ENCODE data around the gene LDB3.

LDB3 gene

GRCh38 chr10:86779220-86780017, 111.1 kb downstream of the LDB3 start:
- DNase-seq (no peak), ATAC-seq (ENCODE audit: insufficient read depth, low read depth) (no peak)
- no peak overlapping the region for H3K9ac ChIP-seq (ENCODE audit: low read depth, low read length)
- no peaks in the 10 kb centered on the region for H4K20me1 ChIP-seq (ENCODE audit: insufficient read depth, low read length)
- H3K4me1 ChIP-seq (ENCODE audit: insufficient read depth, low read length): no peaks in the 10 kb centered on the region
- H3K27me3 ChIP-seq (ENCODE audit: insufficient read depth, low read length, poor library complexity): no peaks in the 10 kb centered on the region
- H3K36me3 ChIP-seq (ENCODE audit: insufficient read depth, low read length): no peaks in the 10 kb centered on the region
- H3K4me3 ChIP-seq (ENCODE audit: low read depth in 1 of 2, low read length in 2 of 2): no peak overlapping the region
- H3K9me3 ChIP-seq (ENCODE audit: insufficient read depth, low read length, severe bottlenecking): no peaks in the 10 kb centered on the region
- no peak overlapping the region for H3K4me2 ChIP-seq (ENCODE audit: insufficient read depth, low read length)
- no peak overlapping the region for H2AFZ ChIP-seq (ENCODE audit: low read depth, low read length)
- peaks cover 31% of the 10 kb centered on the region for H3K79me2 ChIP-seq (ENCODE audit: insufficient read depth, low read length)
- no peak for TF ChIP-seq CTCF (IDR thresholded peaks at IDR 0.05; ENCODE audit: borderline replicate concordance, extremely low read depth, low read length, poor library complexity, severe bottlenecking)
- no peak overlapping the region for H3K27ac ChIP-seq (ENCODE audit: low read length)

DNA sequence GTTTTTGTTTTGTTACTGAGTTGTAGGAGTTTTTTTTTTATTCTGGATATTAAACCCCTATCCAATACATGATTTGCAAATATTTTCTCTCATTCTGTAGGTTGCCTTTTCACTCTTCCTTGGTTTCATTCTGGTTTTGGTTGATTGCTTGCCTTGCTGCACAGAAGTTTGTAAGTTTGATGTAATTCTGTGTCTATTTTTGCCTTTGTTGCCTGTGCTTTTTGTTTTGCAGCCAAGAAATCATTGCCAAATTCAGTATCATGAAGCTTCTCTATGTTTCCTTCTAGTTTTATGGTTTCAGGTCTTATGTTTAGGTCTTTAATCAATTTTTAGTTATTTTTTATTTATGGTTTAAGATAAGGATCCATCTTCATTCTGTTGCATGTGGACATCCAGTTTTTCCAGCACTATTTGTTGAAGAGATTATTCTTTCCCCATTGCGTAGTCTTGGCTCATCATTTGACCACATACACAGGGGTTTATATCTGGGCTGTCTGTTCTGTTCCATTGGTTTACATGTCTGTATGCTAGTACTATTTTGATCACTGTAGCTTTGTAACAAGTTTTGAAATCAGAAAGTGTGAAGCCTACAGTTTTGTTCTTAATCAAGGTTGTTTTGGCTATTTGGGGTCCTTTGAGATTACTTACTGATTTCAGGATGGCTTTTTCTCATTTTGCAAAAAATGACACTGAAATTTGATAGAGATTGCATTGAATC, 114.5 kb downstream of the LDB3 start:
- H3K27me3 ChIP-seq (ENCODE audit: insufficient read depth, low read length, poor library complexity): no peaks in the 10 kb centered on the region
- H2AFZ ChIP-seq (ENCODE audit: low read depth, low read length): no peak overlapping the region
- H3K9ac ChIP-seq (ENCODE audit: low read depth, low read length): no peak overlapping the region
- H3K36me3 ChIP-seq (ENCODE audit: insufficient read depth, low read length): no peaks in the 10 kb centered on the region
- no peak for DNase-seq
- H3K4me2 ChIP-seq (ENCODE audit: insufficient read depth, low read length): no peak overlapping the region
- peaks cover 42% of the 10 kb centered on the region for H3K79me2 ChIP-seq (ENCODE audit: insufficient read depth, low read length)
- ATAC-seq (ENCODE audit: insufficient read depth, low read depth): no peak
- no peak overlapping the region for H3K27ac ChIP-seq (ENCODE audit: low read length)
- TF ChIP-seq EZH2 (IDR thresholded peaks at IDR 0.05; ENCODE audit: borderline replicate concordance, low read depth, low read length, severe bottlenecking) (no peak), CTCF (IDR thresholded peaks at IDR 0.05; ENCODE audit: borderline replicate concordance, extremely low read depth, low read length, poor library complexity, severe bottlenecking) (no peak)
- H3K9me3 ChIP-seq (ENCODE audit: insufficient read depth, low read length, severe bottlenecking): no peaks in the 10 kb centered on the region
- no peak overlapping the region for H3K4me3 ChIP-seq (ENCODE audit: low read depth in 1 of 2, low read length in 2 of 2)
- H3K4me1 ChIP-seq (ENCODE audit: insufficient read depth, low read length): no peaks in the 10 kb centered on the region
- no peaks in the 10 kb centered on the region for H4K20me1 ChIP-seq (ENCODE audit: insufficient read depth, low read length)

GRCh38 chr10:86785037-86785436, 116.7 kb downstream of the LDB3 start:
- Histone ChIP-seq H4K20me1 (ENCODE audit: insufficient read depth, low read length) (no peaks in the 10 kb centered on the region), H3K9me3 (ENCODE audit: insufficient read depth, low read length, severe bottlenecking) (no peaks in the 10 kb centered on the region), H3K27me3 (ENCODE audit: insufficient read depth, low read length, poor library complexity) (no peaks in the 10 kb centered on the region), H3K4me1 (ENCODE audit: insufficient read depth, low read length) (no peaks in the 10 kb centered on the region), H3K4me2 (ENCODE audit: insufficient read depth, low read length) (no peak overlapping the region), H3K79me2 (ENCODE audit: insufficient read depth, low read length) (peaks cover 40% of the 10 kb centered on the region), H3K36me3 (ENCODE audit: insufficient read depth, low read length) (no peaks in the 10 kb centered on the region), H3K27ac (ENCODE audit: low read length) (no peak overlapping the region), H2AFZ (ENCODE audit: low read depth, low read length) (no peak overlapping the region), H3K4me3 (ENCODE audit: low read depth in 1 of 2, low read length in 2 of 2) (no peak overlapping the region), H3K9ac (ENCODE audit: low read depth, low read length) (no peak overlapping the region)
- ATAC-seq (ENCODE audit: insufficient read depth, low read depth): no peak
- DNase-seq: no peak
- no peak for TF ChIP-seq EZH2 (IDR thresholded peaks at IDR 0.05; ENCODE audit: borderline replicate concordance, low read depth, low read length, severe bottlenecking)
- no peak for TF ChIP-seq CTCF (IDR thresholded peaks at IDR 0.05; ENCODE audit: borderline replicate concordance, extremely low read depth, low read length, poor library complexity, severe bottlenecking)
